Heart left ventricle (tissue), 13 donors: ENCODE data around the gene CKMT2.

ENCODE experiments used
- POLR2A ChIP-seq, 2 donors: fragments of 450-650 bp; IDR thresholded peaks; one replicate each; pipeline ENCODE4 v1.6.1; 2017; ENCODE audit warnings: antibody characterized with exemption in 2 of 2, mild to moderate bottlenecking in 2 of 2, moderate library complexity in 2 of 2
- TF ChIP-seq, protein P1 (sequence below), 12 donors: fragments of 200-600 bp; sonication (generic) in 4 of 12; IDR thresholded peaks; one replicate each; pipeline versions ENCODE4 v1.5.0 to v1.8.0; 2018 to 2022; ENCODE audit warnings: antibody characterized with exemption in 12 of 12, mild to moderate bottlenecking in 5 of 12
- donor health status: ischemic (EF 13 %, LVEDD 7.1; RV severe dilation, severe dysfunction).
- donor health status: DM: no; HTN: yes; CAD: no.
- donor health status: DM: no; HTN: no; CAD: no.
- donor health status: ischemic (EF 25% LVEDD 6.9; RV normal size, moderate dysfunction).
- donor health status: ischemic (EF 25% LVEDD 5.7; RV mildly dilated, moderate dysfunction).
- donor health status: ischemic (EF 35%, LVEDD 5.7; RV mildly dilated, moderate dysfunction).
- donor health status: nonischemic (EF 11% LVEDD 7.7; RV severe dilation, severe dysfunction).
- donor health status: DM: yes; HTN: yes; CAD: no.
- donor health status: PGD.
- donor health status: ischemic (EF 29% LVEDD 5.4; RV normal size, mild dysfunction).
- donor health status: nonischemic (EF 23%, LVEDD 6.1; RV moderate dilation, normal function).

DNA sequence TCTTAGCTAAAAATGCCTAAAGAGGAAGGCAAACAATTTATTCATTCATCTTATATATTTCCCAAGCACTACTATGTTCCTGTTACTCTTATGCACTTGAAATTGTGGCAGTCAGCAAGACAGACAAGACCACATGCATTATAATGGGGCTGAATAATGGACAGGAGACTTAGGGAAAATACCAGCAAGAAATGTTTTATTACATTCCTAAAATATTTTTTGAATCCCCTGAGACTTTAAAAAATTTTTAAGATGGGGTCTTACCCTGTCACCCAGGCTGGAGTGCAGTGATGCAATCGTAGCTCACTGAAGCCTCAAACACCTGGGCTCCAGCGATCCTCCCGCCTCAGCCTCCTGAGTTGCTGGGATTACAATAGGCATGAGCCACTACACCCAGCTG, 81.5 kb downstream of the CKMT2 start:
- TF ChIP-seq, protein P1, sequence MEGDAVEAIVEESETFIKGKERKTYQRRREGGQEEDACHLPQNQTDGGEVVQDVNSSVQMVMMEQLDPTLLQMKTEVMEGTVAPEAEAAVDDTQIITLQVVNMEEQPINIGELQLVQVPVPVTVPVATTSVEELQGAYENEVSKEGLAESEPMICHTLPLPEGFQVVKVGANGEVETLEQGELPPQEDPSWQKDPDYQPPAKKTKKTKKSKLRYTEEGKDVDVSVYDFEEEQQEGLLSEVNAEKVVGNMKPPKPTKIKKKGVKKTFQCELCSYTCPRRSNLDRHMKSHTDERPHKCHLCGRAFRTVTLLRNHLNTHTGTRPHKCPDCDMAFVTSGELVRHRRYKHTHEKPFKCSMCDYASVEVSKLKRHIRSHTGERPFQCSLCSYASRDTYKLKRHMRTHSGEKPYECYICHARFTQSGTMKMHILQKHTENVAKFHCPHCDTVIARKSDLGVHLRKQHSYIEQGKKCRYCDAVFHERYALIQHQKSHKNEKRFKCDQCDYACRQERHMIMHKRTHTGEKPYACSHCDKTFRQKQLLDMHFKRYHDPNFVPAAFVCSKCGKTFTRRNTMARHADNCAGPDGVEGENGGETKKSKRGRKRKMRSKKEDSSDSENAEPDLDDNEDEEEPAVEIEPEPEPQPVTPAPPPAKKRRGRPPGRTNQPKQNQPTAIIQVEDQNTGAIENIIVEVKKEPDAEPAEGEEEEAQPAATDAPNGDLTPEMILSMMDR (IDR thresholded peaks at IDR 0.05), result no peak
- TF ChIP-seq POLR2A (IDR thresholded peaks at IDR 0.05), result no peak
